Measurements from ENCODE around the gene AGPAT2. TPM values are rescaled to one million over a fixed set of nuclear protein-coding genes. Genes with fewer than 3 reads are reported as not detected.

Gene AGPAT2
- total RNA-seq, 1 donor from 2014 or later, result 129 TPM

- H3K4me1 ChIP-seq, result no peaks in the 10 kb centered on the region
- H3K36me3 ChIP-seq, result no peaks in the 10 kb centered on the region
- intact Hi-C loops (cut with DNase I), result no loop called here
- H3K27ac ChIP-seq, result no peak overlapping the region
- no peak for DNase-seq (ENCODE audit: low spot score in 2 of 2)
- H3K4me3 ChIP-seq, result no peak overlapping the region
- H3K27me3 ChIP-seq, result no peaks in the 10 kb centered on the region
- TF ChIP-seq CTCF (IDR thresholded peaks at IDR 0.05), result peak in 2 of 3 experiments; percentile 47 to 58
- no peaks in the 10 kb centered on the region for H3K9me3 ChIP-seq
Observed at GRCh38 chr9:136694163-136694871, 7.1 kb upstream of the AGPAT2 start.

- no peaks in the 10 kb centered on the region for H3K27me3 ChIP-seq
- no peak for TF ChIP-seq CTCF (IDR thresholded peaks at IDR 0.05)
- no peaks in the 10 kb centered on the region for H3K9me3 ChIP-seq
- no peak overlapping the region for H3K4me3 ChIP-seq
- intact Hi-C loops (cut with DNase I), result no loop called here
- no peak overlapping the region for H3K27ac ChIP-seq
- no peaks in the 10 kb centered on the region for H3K4me1 ChIP-seq
- no peak for DNase-seq (ENCODE audit: low spot score in 2 of 2)
- H3K36me3 ChIP-seq, result no peaks in the 10 kb centered on the region
Observed at GRCh38 chr9:136693490-136694162, 6.4 kb upstream of the AGPAT2 start.

DNA sequence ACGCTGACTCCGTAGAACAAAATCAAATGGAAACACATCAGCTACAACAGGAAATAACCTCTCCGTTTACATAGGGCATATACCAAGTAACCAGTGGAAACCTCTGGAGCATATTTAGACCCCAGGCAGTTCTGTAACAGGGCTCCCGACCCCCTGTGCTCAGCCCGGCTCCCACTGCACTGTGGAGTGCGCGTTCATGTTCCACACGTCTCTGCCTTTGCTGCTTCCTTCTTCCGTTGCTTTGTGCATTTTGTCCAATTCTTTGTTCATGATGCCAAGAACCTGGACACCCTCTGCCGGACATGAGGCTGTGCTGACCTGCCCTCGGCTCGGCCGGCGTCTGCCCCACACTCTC, 5.9 kb upstream of the AGPAT2 start:
- no peak for DNase-seq (ENCODE audit: low spot score in 2 of 2)
- H3K36me3 ChIP-seq, result no peaks in the 10 kb centered on the region
- no peaks in the 10 kb centered on the region for H3K4me1 ChIP-seq
- intact Hi-C loops (cut with DNase I), result no loop called here
- H3K27me3 ChIP-seq, result no peaks in the 10 kb centered on the region
- no peak for TF ChIP-seq CTCF (IDR thresholded peaks at IDR 0.05)
- H3K9me3 ChIP-seq, result no peaks in the 10 kb centered on the region
- no peak overlapping the region for H3K4me3 ChIP-seq
- no peak overlapping the region for H3K27ac ChIP-seq

DNA sequence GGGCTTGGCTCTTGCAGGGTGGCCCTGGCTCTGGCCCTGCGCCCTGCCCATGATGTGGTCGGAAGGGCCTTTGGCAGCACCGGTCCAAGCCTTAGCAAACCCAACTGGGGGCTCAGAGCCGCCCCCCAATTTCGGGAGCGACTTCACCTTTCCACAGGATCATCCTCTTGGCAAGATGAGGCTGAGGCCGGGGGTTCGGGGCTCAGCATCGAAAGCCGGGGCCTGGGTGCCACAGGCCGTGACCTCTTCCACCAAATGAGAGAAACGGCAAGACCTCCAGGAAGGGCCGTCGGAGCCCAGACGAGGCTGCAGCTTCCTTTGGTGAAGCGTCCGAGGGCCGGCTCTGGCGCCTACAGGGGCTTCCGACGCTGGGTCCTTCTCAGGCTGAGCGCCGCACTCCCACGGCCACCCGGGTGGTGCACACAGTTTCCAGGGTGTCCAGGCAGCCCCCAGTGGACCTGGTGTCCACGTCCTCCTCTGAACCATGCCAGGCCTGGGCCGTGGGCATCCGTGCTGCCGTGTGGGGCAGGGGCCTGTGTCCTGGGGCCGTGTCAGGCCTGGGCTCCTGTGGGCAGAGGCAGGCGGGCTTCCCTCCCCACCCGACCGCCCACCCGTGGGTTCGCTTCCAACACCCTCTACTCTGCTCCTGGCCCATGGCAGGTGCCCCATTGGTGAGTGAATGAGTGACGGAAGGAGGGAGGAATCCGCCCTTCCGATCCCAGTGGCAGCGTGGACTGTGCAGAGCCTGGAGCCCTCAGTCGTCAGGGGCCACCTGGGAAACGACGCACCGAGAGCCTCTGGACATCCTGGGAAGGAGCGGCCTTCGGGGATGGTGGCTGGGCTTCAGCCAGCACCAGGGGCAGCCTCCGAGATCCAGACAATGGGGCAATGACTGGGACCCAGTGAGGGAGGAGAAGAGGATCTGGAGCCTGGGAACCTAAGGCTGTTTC, 5.2 kb upstream of the AGPAT2 start:
- Histone ChIP-seq H3K27me3 (no peaks in the 10 kb centered on the region), H3K9me3 (no peaks in the 10 kb centered on the region), H3K4me3 (no peak overlapping the region), H3K36me3 (no peaks in the 10 kb centered on the region), H3K27ac (no peak overlapping the region), H3K4me1 (peaks cover 0 to 5% of the 10 kb centered on the region in 2 donors)
- intact Hi-C loops (cut with DNase I), result no loop called here
- TF ChIP-seq CTCF (IDR thresholded peaks at IDR 0.05), result no peak
- no peak for DNase-seq (ENCODE audit: low spot score in 2 of 2)

DNA sequence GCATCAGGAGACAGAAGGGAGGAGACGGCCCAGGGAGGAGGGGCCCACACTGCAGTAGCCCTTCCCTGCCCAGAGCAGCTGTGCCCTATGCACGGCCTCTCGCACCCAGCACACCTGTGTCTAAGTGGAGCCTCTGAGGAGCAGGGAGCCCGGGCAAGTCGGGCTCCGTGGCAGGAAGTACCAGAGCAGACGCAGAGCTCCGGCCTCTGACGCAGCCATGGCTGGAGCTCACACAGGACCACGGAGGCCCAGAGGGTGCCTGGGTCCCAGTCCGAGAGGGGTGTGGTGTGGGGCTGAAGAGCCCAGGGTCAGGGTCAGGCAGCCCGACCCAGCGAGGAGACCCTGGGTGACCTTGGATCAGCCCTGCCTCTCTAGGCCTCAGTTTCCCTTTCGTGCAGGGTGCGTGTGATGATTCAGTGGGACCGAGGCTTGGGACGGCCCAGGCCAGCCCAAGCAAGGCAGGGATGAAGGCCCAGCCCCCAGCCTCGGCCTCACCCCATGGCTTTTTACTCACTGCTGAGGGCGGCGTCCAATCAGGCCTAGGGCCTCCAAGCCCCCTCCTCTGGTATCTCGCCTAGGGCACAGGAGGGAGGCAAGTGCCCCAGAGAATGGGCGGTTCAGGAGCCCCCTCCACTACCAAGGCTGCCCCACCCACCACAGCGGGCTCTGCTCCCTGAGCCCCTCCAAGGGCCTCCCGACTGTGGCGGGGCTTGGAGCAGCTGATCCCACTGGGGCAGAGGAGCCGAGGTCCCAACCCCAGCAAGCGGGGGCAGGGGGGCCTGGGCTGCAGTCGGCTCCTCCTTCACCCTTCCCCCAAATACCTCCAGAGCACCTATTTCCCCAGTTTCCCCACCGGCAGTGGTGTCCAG, 4.3 kb upstream of the AGPAT2 start:
- H3K27ac ChIP-seq, result no peak overlapping the region
- no peaks in the 10 kb centered on the region for H3K9me3 ChIP-seq
- H3K4me1 ChIP-seq, result peaks cover under 1 to 5% of the 10 kb centered on the region in 2 donors
- no peaks in the 10 kb centered on the region for H3K36me3 ChIP-seq
- no peaks in the 10 kb centered on the region for H3K27me3 ChIP-seq
- intact Hi-C loops (cut with DNase I), result no loop called here
- TF ChIP-seq CTCF (IDR thresholded peaks at IDR 0.05), result no peak
- H3K4me3 ChIP-seq, result no peak overlapping the region
- DNase-seq (ENCODE audit: low spot score in 2 of 2), result no peak

All from ascending aorta (tissue), 2 donors.